ENCODE measurements around the gene E4F1.

DNA sequence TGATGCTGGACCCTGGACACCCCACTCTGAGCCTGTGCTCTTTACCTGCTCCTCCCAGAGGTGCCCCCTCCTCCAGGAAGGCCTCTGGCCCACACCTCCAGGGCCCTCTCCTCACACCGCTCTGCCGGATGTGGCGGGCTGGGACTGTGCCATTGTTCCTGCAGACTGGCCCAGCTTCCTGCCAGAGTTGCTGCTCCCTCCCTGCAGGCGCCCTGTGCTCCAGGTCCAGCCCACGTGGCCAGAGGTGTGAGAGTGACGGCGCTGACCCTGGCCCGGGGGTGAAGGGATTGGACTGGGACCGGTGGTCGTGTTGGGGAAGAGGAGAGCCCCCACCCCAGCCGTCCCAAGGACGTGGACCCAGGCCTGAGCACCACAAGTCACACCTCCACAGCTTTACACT lies 5.7 kb downstream of the E4F1 start:
- TF ChIP-seq, protein P1, sequence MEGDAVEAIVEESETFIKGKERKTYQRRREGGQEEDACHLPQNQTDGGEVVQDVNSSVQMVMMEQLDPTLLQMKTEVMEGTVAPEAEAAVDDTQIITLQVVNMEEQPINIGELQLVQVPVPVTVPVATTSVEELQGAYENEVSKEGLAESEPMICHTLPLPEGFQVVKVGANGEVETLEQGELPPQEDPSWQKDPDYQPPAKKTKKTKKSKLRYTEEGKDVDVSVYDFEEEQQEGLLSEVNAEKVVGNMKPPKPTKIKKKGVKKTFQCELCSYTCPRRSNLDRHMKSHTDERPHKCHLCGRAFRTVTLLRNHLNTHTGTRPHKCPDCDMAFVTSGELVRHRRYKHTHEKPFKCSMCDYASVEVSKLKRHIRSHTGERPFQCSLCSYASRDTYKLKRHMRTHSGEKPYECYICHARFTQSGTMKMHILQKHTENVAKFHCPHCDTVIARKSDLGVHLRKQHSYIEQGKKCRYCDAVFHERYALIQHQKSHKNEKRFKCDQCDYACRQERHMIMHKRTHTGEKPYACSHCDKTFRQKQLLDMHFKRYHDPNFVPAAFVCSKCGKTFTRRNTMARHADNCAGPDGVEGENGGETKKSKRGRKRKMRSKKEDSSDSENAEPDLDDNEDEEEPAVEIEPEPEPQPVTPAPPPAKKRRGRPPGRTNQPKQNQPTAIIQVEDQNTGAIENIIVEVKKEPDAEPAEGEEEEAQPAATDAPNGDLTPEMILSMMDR (IDR thresholded peaks at IDR 0.05; ENCODE audit: low read depth, low read length) = no peak
- TF ChIP-seq POLR2A (IDR thresholded peaks at IDR 0.05; ENCODE audit: extremely low read depth, insufficient read length) = no peak

Measured in NB4 (cell line).